Stimulated activated CD8-positive, alpha-beta memory T cell treated with anti-CD3 and anti-CD28 coated beads, Interleukin-15, amount 100 ng/mL, for 1 hour (primary cell): ENCODE results near the gene SLC1A2.

Experiments used
- DNase-seq: peaks from one replicate; pipeline ENCODE4 v3.0.0-alpha.2; 2020; ENCODE audit warnings: low read depth

SLC1A2 gene

GRCh38 chr11:35376118-35376510 lies 43.2 kb downstream of the SLC1A2 start:
- no peak for DNase-seq

GRCh38 chr11:35375332-35376117 lies 43.8 kb downstream of the SLC1A2 start:
- no peak for DNase-seq

GRCh38 chr11:35373284-35373933 lies 45.9 kb downstream of the SLC1A2 start:
- no peak for DNase-seq

GRCh38 chr11:35372565-35373283 lies 46.6 kb downstream of the SLC1A2 start:
- DNase-seq = no peak

DNA sequence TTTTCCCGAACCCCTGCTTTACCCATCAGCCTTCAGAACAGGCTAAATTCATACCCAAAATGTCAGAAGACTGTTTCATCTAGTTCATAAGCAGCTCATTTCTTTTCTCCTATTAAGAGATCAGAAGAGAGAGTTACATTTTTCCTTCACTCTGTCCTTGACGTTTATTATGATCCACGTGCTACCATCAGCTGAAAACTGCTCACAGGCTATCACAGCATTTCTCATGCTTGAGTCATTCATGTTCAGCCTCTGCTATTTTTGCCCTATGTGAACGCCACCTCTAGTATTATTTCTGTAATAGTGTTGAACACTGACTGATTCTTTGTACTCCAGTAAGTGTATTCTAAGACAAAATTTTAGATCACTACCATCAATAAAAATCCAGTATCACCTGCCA lies 51.9 kb downstream of the SLC1A2 start:
- DNase-seq = no peak

GRCh38 chr11:35366798-35367197 lies 52.6 kb downstream of the SLC1A2 start:
- no peak for DNase-seq

GRCh38 chr11:35365961-35366360 lies 53.4 kb downstream of the SLC1A2 start:
- no peak for DNase-seq

DNA sequence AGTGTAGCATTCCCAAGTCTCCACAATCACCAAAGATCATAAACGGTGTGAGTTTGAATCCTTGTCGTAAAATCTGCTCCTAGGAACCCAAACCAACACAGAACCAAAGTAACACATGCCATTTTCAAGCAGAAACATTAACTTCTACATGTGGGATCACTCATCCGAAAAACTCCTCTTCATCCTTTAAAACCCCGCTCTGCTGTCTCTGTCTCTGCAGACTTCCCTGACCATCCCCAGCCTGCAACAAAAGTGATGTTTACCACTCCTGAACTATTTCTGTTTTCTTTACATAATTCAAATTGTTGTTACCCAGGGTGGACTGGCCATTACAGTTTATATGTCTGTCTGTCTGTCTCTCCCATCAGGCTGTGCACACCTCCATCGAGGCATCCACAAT lies 54.0 kb downstream of the SLC1A2 start:
- no peak for DNase-seq

- DNase-seq = no peak
Measured at GRCh38 chr11:35363854-35364780, 55.2 kb downstream of the SLC1A2 start.

DNA sequence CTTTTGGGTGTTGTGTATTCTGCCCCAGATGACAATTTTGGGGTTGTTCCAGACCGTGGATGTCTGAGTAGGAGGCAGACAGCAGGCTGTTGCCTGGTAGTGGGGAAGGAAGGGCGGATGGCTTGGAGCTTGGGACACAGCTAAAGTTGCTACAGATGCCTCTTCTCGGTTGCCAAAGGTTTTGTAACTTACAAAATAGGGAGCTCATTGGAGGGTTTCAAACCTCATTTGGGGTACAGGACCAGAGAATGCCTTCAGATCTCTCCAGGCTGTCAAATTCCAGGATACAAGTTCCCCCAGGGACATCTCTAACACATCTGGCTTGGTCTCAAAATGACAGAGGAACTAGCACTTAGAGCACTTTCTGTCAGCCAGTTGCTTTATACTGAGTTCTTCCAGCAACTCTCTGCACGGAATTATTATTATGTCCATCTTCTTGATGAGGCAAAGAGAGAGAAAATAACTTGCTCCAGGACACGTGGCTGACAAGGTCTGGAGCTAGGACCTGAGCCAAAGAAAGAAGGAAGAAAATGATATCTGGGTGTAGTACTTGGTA lies 56.0 kb downstream of the SLC1A2 start:
- no peak for DNase-seq

GRCh38 chr11:35362521-35362980 lies 56.8 kb downstream of the SLC1A2 start:
- DNase-seq = no peak

DNA sequence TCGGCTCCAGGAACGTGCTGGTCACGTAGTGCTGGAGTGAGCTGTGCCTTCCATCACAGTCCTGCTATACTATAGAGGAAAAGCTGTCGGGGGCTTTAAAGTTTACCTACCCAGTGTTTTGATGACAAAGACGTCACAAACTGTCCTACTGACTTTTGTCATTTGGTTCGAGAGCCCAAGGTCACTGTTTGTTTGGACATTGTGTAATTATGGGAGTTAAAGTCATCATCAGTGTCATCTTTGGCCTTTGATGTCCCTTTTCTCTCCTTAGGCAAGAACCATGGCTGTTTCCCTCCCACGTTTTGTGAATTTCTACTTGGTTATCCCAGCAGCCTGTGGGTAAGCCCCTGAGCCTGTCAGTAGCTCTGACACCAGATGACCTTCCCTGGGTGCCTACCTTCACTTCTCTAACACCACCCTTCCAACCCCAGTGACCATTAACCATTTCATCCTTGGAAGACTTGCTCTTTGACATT lies 59.3 kb downstream of the SLC1A2 start:
- DNase-seq = no peak

- DNase-seq = no peak
Measured at GRCh38 chr11:35359321-35360054, 59.9 kb downstream of the SLC1A2 start.

DNA sequence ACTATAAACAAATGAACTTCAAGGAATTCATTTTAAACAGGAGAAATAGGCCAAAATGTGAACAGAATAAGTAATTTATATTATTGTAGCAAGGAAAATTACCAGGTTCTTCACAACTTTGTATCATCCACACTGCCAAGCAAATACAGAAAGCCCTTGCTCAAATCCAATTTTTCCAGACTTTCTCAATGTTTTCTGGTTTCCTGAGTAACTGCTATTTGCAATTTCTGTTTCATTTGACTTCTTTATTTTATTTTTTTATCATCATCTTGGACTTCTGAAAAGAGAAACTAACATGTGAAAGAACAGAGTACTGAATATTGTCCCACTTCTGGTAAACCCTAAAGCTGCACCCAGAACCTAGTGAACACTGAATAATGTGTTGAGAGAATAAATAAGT lies 61.0 kb downstream of the SLC1A2 start:
- DNase-seq = no peak

- no peak for DNase-seq
Measured at GRCh38 chr11:35357923-35358322, 61.4 kb downstream of the SLC1A2 start.

GRCh38 chr11:35355102-35355749 lies 64.1 kb downstream of the SLC1A2 start:
- DNase-seq = no peak

GRCh38 chr11:35354644-35355043 lies 64.7 kb downstream of the SLC1A2 start:
- DNase-seq = no peak

- DNase-seq = no peak
Measured at GRCh38 chr11:35352077-35352888, 67.1 kb downstream of the SLC1A2 start.

DNA sequence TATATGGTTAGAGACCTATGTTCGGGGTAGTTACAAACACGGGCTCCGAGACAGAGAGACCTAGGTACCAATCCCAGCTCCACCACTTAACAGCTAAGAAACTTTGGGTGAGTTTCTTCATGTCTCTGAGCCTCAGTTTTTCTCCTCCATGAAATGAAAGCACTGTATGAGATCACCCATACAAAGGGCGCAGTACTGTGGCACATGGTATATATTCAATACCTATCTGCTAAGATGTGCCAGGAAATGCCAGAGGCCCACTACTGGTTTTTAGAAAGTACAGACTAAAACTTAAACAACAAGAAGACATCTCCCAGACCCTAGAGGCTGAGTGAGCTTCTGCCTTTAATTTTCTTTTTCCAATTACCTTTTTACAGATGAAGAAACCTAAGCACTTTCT lies 69.5 kb downstream of the SLC1A2 start:
- no peak for DNase-seq
